ENCODE results near the gene TESMIN.

Gene TESMIN

DNA sequence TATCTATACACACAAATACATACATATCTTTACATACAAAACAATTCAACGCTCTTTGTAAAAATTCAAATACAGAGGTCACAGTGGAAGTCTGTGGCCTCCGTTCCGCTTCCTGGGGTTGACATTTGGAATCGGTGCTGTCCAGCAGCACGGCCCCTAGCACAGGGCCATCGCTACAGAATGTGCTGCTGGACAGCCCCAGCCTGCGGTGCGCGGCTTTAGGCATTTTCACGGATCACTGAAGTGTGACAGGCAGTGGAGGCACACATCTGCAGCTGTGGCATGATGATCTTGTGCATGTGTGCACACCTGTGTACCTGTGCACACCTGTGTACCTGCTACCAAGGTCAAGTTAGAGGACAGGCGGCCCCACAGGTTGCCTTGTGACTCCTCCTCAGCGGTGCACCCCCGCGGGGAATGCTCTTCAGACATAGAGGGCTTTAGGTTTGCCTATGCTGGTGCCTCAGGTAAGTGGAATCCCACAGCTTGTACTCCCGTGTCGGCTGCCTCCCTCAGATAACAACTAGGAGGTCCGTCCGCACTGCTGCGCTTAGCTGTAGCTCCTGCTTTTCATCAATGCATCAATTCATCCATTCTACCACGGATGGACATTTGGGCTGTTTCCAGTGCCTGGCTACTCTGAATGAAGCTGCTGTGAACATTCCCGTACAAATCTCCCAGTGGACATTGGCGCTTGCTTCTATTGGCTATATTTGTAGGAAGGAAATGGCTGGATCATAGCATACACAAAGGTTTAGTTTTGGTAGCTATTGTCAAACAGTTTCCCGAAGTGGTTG, 37.1 kb downstream of the TESMIN start:
- no peak for DNase-seq (ENCODE audit: low read depth in 2 of 3, low spot score in 1 of 3)

DNA sequence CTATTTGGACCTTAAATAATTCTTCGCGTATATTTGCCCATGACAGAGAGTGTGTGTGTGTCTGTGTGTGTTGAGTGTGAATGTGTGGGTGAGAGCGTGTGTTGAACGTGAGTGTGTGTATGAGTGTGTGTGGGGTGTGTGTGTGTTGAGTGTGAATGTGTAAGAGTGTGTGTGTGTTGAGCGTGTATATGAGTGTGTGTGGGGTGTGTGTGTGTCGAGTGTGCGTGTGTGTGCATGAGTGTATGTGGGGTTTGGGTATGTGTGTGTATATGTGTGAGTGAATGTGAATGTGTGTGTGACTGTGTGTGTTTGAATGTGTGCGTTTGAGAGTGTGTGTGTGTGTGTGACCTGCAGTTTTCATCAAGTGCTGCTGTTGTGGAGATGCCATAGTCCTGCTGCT, 40.2 kb downstream of the TESMIN start:
- DNase-seq (ENCODE audit: low read depth in 2 of 3, low spot score in 1 of 3) = no peak

DNA sequence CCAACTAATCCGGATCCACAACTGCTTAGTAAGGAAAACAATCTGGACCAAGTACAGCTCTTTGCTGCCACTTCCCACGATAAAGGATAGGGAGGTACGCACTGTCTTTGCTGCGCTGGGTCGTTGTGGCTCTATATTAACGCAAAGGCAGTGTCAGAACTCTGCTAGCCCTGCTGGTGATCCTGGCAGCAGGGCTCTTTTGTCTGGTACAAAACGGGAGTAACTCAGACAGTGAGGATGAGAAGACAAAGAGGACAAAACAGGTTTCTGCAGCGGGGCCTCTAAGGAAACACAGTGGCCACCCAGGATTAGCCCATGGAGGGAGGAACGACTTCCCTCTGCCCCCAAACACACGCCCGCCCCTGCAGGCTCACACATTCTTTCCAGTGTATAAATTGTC, 40.9 kb downstream of the TESMIN start:
- DNase-seq (ENCODE audit: low read depth in 2 of 3, low spot score in 1 of 3) = no peak

DNA sequence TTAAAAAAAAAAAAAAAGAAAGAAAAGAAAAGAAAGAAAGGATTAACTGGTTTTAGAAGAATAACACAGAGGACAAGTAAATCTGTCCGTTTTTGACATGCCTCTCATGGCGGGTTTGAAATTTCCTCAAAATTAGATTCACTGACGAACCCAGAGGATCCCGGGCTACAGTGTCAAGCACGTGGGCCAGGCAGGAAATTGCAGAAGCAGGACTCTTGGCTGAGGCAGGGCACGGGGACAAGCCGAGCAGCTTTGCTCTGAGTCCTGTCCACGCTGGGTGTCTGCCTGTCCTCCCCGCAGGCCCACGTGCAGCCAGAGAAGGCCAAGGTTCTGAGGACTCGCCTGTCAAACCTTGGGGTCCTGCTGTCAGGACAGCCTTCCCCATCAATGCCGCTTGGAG, 42.3 kb downstream of the TESMIN start:
- no peak for DNase-seq (ENCODE audit: low read depth in 2 of 3, low spot score in 1 of 3)

DNA sequence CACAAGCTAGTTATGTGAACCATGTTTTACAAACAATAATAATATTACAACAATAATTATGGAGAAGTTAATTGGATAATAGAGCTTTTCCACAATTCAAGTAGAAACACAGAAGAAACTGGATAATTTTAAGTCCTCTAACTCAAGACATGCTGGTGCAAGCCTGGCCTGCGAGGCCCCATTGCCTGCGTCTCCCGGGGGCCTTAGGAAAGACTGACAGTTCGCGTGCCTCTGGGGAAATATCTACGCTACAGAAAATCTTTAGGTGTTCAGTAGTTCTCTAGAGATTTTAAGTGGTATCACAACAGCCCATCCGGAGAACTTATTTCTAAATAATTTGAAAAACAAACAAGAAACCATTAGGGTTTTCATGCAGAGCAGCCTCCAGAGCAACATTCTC, 43.8 kb downstream of the TESMIN start:
- DNase-seq (ENCODE audit: low read depth in 2 of 3, low spot score in 1 of 3) = no peak

DNA sequence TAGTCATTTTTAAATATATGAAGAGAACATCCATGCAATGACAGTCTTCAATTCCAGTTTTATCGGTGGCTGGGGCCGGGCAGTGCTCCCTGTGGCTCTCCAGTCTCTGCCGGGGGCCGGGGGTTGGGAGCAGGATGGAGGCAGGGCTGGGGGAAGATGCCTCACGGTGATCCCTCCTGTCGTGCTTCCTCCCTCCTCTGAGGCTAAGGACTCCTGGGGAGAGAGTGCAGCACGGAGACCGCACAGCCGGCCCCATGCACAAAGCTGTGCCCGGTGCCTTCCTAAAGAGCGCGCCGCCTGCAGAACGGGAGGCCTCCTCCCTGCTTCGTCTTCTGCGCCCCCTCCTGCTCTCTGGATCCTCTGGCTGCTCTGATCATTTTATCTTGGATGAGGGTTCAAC, 46.4 kb downstream of the TESMIN start:
- no peak for DNase-seq (ENCODE audit: low read depth in 2 of 3, low spot score in 1 of 3)

DNA sequence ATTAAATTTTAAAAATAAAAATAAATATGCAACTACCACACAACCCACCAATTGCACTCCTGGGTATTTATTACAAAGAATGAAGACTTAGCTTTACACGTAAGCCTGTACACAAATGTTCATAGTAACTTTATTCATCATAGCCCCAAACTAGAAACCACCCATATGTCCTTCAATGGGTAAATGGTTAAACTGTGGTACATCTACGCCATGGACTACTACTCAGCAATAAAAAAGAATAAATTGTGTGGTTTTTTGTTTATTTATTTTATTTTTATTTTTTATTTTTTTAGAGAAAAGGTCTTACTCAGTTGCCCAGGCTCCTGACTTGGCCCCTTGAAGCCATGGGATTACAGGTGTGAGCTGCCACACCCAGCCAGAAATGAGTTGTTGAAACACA, 52.3 kb downstream of the TESMIN start:
- no peak for DNase-seq (ENCODE audit: low read depth in 2 of 3, low spot score in 1 of 3)

DNA sequence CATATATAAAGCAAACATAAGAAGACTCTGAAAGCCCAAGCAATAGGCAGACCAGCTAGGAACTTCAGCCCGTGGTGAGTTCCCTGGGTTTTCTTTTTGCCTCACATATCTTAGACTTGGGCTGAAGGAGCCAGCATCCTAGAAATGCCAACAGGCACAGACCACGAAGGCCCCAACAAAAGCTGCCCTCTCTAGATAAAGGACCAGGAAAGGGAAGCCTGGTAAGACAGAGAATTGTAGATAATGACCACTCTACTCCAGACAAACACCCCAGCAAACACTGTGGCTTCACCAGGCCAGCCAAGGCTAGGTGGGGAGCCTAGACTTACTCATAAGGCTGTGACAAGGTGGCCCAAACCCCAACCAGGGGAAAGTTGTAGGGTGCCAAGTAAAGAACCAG, 55.8 kb downstream of the TESMIN start:
- DNase-seq (ENCODE audit: low read depth in 2 of 3, low spot score in 1 of 3) = no peak

DNA sequence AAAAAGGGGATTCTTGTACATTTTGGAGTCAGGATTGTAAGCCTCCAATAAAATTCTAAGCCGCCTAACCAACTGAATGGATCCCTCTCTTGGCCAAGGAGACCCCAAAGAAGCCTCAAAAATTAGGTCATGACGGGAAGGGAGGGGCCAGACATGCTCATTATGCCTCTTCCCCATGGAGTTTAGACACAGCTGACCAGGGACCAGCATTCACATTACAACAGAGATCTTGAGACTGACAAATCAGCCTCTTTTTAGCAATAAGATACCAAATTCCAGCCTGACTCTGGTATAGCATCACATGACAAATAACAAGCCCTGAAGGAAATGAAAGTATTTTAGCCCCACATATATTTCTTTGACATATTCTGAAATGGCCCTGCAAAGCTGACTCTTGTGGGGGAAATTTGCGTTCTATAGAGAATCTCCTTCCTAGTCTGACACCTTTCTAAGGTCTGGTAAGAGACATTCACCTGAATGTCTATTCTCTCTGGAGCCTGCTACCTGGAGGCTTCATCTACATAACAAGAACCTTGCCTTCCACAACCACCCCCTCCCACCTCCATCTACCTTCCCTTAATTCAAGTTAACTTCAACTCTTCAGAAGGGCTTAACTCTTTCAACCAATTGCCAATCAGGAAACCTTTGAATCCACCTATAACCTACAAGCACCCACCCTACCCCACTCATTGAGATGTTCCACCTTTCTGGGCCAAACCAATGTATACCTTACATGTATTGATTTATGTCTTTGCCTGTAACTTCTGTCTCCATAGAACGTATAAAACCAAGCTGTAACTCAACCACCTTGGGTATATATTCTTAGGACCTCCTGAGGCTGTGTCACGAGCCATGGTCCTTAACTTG, 56.7 kb downstream of the TESMIN start:
- no peak for DNase-seq (ENCODE audit: low read depth in 2 of 3, low spot score in 1 of 3)

DNA sequence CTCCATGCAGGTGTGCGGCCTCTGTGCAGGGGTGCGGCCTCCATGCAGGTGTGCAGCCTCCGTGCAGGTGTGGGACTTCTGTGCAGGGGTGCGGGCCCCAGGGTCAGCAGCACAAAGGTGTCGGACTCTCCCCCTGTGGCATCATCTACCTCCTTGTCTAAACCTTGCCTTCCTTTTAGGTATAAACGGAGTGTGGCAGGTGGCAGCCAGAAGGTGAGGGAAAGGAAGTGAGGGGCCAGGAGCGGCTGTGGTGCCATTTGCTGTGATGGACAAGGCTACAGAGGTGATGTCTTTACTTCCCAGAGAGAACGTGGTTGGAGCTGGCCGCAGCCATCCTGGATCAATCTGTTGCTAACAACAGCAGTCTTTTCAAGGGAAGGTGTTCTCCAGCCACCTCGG, 57.8 kb downstream of the TESMIN start:
- DNase-seq (ENCODE audit: low read depth in 2 of 3, low spot score in 1 of 3) = no peak

DNA sequence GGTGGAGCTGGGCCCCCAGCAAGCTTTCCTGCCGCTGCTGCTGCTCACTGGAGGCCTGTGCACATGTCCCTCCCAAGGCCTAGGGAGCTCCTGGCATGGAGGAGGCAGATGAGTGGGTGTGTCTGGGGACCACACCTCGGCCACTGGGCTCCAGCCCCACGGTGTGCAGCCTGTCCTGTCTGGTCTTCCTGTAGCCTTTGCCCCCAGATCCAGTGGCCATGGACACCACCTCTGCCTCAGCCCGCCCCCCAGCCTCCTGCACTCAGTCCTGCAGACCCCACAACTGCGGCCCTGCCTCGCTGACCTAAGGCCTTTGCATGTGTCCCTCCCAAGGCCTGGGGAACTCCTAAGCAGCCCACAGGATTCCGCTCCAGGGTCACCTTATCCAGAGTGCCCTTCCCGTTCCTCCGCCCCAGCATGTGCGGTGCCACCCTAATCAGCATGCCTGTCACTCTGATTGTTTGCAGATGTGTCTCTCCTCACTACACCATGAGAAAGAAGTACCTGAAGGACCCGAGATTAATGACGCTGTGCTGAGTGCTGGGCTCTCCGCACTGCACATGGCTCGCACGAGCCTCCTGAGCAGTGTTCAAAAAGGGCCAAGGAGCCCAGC, 58.3 kb downstream of the TESMIN start:
- DNase-seq (ENCODE audit: low read depth in 2 of 3, low spot score in 1 of 3) = no peak

DNA sequence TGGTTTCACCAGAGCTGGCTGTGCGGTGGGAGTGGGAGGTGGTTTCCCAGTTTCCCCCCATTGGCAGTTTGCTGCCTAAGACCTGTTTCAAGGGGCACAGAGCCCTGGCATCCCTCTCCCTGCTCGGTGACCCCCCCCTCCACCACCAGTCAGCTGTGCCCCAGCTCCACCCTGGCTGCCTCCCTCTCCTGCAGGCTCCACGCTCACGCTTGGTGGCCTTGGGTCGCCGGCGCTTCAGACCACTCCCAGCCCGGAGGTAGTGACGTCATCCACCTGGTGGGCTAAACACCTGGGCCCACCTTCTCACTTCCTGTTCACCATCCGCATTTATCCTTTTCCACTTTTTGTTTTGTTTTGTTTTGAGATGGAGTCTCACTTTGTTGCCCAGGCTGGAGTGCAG, 59.2 kb downstream of the TESMIN start:
- no peak for DNase-seq (ENCODE audit: low read depth in 2 of 3, low spot score in 1 of 3)

DNA sequence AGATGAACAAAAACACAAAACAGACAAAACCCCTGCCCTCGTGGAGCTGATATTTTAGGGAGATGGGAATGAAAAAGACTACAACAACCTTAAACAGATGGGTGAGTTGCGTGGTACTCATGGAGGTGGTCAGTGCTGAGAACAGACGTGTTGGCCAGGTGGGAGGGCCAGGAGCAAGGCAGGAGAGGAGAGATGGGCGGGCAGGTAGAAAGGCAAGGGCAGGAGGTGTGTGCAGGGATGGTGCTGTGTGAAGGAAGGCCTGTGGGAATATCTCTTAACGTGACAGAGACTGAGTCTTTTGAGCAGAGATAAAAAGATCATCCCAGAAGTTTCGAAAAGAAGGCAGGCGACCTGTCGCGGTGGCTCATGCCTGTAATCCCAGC, 59.9 kb downstream of the TESMIN start:
- no peak for DNase-seq (ENCODE audit: low read depth in 2 of 3, low spot score in 1 of 3)

DNA sequence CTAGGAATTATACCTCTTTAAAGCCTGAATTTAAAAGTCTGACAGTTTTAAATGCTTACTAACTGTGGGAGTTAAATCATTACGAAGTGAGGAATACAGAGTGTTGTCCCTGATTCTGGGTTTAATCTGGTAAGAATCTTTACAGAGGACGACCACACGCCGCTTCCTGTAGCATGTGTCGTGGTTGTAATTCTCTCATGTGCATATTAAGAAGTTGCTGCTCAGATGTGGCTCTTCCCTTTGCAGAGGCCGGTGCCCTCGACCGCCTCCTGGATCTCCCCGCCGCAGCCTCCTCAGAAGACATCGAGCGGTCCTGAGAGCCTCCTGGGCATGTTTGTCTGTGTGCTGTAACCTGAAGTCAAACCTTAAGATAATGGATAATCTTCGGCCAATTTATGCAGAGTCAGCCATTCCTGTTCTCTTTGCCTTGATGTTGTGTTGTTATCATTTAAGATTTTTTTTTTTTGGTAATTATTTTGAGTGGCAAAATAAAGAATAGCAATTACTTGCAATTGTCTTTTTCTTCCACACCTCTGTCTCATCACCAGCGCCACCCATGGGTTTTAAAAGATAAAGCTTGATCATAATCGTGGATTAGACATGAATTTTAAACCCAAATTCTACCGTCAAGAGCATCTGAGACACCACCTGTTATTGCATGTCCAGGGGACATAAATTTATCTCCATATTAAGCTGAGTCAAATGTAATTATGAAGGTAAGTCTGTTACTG, 60.5 kb downstream of the TESMIN start:
- DNase-seq (ENCODE audit: low read depth in 2 of 3, low spot score in 1 of 3) = no peak

DNA sequence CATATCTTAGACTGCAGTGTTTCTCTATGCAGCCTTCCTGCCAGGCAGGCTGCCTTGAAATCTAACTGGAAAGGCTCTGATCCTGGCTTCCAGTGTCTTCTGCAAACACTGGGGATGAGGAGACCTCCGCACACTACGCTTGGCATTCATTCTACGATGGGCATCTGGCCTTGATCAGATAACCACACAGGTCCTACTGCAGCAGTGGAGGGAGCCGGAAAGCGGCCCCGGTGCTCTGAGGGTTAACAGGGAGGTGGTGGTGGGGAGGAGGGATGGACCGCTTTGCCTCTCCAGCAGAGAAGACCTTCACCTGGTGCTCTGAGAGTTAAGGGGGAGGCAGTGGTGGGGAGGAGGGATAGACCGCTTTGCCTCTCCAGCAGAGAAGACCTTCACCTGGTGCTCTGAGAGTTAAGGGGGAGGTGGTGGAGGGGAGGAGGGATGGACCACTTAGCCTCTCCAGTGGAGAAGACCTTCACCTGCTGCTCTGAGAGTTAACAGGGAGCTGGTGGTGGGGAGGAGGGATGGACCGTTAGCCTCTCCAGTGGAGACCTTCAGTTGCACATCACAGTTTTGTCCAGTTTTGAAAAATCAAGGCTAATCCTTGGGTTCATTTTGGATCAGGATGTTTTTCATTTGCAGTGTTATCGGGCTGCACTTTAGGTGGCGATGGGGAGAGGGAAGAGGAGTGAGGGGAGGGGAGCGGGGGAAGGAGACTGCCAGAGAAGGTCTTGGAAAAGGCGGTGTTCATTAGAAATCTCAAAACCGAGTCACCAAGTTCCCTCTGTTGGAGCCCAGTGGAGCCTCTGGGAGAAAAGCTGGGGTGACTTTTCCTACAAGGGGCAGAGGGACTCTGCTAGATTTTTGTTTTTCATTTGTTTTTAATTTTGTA, 61.3 kb downstream of the TESMIN start:
- DNase-seq (ENCODE audit: low read depth in 2 of 3, low spot score in 1 of 3) = no peak

DNA sequence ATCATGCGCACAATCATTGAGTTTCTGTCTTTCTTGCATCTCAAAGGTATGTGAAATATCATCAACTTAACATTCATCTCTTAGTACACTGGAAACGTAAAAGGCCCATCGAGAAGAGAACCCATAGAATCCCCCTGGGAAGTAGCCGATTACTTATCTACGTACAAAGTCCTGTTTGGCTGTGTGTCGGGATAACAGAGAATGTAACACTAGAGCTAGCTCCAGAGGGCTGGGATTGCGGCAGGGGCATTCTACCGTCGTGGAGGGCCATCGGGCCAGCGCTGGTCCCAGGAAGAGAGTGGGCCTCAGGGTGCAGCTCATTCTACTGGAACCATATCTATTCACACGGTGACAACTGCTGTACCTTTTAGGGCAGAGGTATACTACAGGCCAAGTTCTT, 62.4 kb downstream of the TESMIN start:
- no peak for DNase-seq (ENCODE audit: low read depth in 2 of 3, low spot score in 1 of 3)

DNA sequence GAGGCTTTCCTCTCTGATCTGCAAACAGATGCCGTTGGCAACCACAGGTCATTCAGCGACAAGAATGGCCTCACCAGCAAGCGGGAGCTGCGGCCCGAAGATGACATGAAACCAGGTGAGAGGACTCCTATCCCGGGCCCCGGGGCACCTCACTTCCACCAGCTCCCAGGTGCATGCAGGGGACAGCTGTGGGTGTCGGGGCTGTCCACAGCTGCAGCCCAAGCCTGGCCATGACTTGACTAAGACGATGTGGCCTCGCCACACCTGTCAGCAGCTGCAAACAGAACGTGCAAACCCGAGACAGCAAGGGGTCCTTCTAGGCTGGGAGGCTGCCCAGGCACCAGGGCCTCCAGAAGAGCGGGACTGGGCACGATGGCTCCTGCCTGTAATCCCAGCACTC, 63.3 kb downstream of the TESMIN start:
- DNase-seq (ENCODE audit: low read depth in 2 of 3, low spot score in 1 of 3) = no peak

DNA sequence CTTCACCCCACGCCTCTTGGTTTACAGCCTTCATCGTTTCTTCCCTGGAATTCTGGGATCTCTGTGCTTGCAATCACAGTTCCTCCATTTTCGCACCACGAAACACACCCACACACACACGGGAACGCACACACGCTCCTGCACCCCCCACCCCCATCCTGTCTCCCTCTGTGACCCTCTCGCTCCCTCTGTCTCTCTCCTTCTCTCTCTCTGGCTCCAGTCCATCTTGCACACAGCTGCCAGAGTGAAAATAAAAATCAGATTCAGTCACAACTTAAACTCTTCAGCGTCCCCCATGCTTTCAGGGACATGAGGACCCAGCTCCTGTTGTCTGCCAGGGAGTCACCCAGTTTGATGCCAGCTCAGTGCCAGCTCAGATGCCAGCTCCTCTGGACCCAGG, 64.0 kb downstream of the TESMIN start:
- no peak for DNase-seq (ENCODE audit: low read depth in 2 of 3, low spot score in 1 of 3)

DNA sequence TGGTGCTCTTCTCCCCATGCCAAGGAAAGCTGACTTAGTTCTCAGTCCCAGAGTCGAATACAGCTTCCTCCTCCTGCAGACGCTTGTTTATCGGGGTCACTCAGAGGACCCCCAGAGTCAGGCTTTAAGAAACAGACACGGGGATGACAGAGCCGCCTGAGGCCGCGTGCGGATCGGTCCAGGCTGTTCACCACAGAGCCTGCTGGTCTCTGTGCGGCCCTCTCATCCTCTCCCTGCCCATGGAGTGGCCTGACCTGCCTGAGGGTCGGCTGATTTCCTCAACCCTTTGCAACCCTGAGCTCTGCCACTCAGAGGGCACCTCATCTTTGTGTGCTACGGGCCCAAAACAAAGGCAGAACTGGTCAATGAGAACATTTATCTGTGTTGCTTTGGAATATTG, 64.8 kb downstream of the TESMIN start:
- DNase-seq (ENCODE audit: low read depth in 2 of 3, low spot score in 1 of 3) = no peak

DNA sequence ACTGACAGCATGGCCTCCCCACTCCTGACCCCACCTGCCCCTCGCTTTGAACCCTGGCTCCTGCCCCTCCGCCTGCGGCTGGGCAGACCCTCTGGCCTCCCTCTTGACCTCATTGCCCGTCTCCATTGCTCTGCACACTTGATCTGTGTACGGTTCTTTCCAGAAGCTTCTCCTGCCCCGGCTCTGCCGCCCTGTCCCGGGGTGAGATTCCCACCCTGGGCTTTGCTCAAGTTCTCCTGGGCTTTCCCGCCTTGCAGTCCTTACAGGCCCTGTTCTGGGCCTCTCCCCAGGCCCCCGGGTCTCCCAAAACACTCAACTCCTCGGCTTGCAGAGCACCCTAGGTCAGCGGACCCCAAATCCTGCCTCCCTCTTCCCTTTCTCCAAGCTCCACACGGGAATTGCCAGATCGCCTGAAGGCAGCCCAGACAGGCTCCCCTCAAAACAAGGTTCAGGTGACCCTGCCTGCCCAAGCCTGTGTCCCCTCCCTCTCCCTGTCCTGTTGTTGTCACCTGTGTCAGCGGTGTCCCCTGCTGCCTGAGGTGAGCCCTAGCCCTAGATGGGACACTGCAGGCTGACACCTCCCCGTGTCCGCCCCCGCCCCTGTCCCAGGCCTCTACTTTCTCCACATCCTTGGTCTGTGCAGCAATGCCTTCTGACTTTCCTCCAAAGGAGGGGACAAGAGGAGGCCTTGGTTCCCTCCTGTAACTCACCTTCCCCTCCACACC, 65.5 kb downstream of the TESMIN start:
- DNase-seq (ENCODE audit: low read depth in 2 of 3, low spot score in 1 of 3) = no peak

All from stimulated activated CD4-positive, alpha-beta T cell treated with anti-CD3 and anti-CD28 coated beads, Interleukin-12 subunit alpha, Interleukin-12 subunit beta, amount 100 ng/mL, for 48 hours (primary cell).